HL-60 (cell line): Measurements from ENCODE around the gene HAGHL.

Source experiments
- DNase-seq, 2 experiments: peaks; one replicate each; pipeline ENCODE4 v3.0.0-alpha.2; 2010 to 2020; ENCODE audit warnings: low read depth in 1 of 2, low spot score in 1 of 2
- H3K27ac ChIP-seq: fragments of 250-450 bp; sonication (Bioruptor Pico); replicated peaks from 2 replicates; pipeline ENCODE4 v1.5.1; 2020; ENCODE audit warnings: mild to moderate bottlenecking, moderate library complexity
- H3K27me3 ChIP-seq: fragments of 250-450 bp; sonication (Bioruptor Pico); 2 replicates; pipeline ENCODE4 v1.5.1; 2021; ENCODE audit warnings: mild to moderate bottlenecking, moderate library complexity; ENCODE audit not compliant: insufficient read depth, poor library complexity, severe bottlenecking
- H3K4me3 ChIP-seq: replicated peaks from 2 replicates; pipeline ENCODE4 v1.5.1; 2011; ENCODE audit warnings: mild to moderate bottlenecking, control low read depth, low read length; ENCODE audit not compliant: insufficient read depth
- CTCF ChIP-seq: IDR thresholded peaks from one replicate; pipeline ENCODE4 v1.5.1; 2011; ENCODE audit warnings: low read length, control low read depth, inconsistent platforms; ENCODE audit not compliant: insufficient read depth
- GABPA ChIP-seq: IDR thresholded peaks from 2 replicates; pipeline ENCODE4 v1.6.1; 2012; ENCODE audit warnings: low read depth
- POLR2AphosphoS5 ChIP-seq: IDR thresholded peaks from 2 replicates; pipeline ENCODE4 v1.6.1; 2012; ENCODE audit warnings: low read depth
- REST ChIP-seq: IDR thresholded peaks from 2 replicates; pipeline ENCODE4 v1.6.1; 2012; ENCODE audit warnings: low read depth; ENCODE audit not compliant: insufficient replicate concordance
- SPI1 ChIP-seq: IDR thresholded peaks from 2 replicates; pipeline ENCODE4 v1.6.1; 2012; ENCODE audit warnings: low read depth, mild to moderate bottlenecking, borderline replicate concordance

Gene HAGHL

GRCh38 chr16:764184-764750 is 37.4 kb downstream of the HAGHL start:
- no peaks in the 10 kb centered on the region for H3K27me3 ChIP-seq
- no peak overlapping the region for H3K27ac ChIP-seq
- TF ChIP-seq REST (no peak), CTCF (no peak), GABPA (no peak), POLR2AphosphoS5 (no peak), SPI1 (no peak)
- H3K4me3 ChIP-seq, result no peak overlapping the region
- no peak for DNase-seq

- Histone ChIP-seq H3K27ac (no peak overlapping the region), H3K4me3 (no peak overlapping the region), H3K27me3 (no peaks in the 10 kb centered on the region)
- TF ChIP-seq POLR2AphosphoS5, result no peak
- no peak for TF ChIP-seq SPI1
- TF ChIP-seq CTCF, result no peak
- no peak for TF ChIP-seq REST
- TF ChIP-seq GABPA, result no peak
- no peak for DNase-seq
These were observed 38.1 kb downstream of the HAGHL start for GRCh38 chr16:764848-765487.

GRCh38 chr16:765488-765865 is 38.6 kb downstream of the HAGHL start:
- H3K27me3 ChIP-seq, result no peaks in the 10 kb centered on the region

More at GRCh38 chr16:765488-765865, 38.6 kb downstream of the HAGHL start:
- Histone ChIP-seq H3K4me3 (no peak overlapping the region), H3K27ac (no peak overlapping the region)
- TF ChIP-seq POLR2AphosphoS5 (no peak), CTCF (no peak), REST (no peak), GABPA (no peak), SPI1 (no peak)
- no peak for DNase-seq
